Spleen (tissue), 7 donors: ENCODE measurements around the gene AKT2.

Source experiments
- POLR2A ChIP-seq, 3 donors: fragments of 450-650 bp; IDR thresholded peaks; one replicate each; pipeline ENCODE4 v1.5.1; 2017; ENCODE audit warnings: antibody characterized with exemption in 3 of 3, mild to moderate bottlenecking in 1 of 3
- POLR2AphosphoS5 ChIP-seq, 3 donors: sonication (generic); formaldehyde crosslinking; IDR thresholded peaks; one replicate each; pipeline ENCODE4 v1.5.1; 2017; ENCODE audit warnings: antibody characterized with exemption in 3 of 3
- TF ChIP-seq, protein P1 (sequence below), 11 experiments: fragments of 200-600 bp in 7 of 11; fragments of 450-650 bp in 4 of 11; sonication (generic) in 4 of 11; IDR thresholded peaks in 8 of 11; conservative IDR thresholded peaks in 3 of 11; 1 replicate in 7 of 11; 2 replicates in 4 of 11; pipeline versions ENCODE4 v1.4.0 to v1.8.0; 2016 to 2021; ENCODE audit warnings: antibody characterized with exemption in 11 of 11, inconsistent platforms in 4 of 11, mild to moderate bottlenecking in 1 of 11
- donor health status: DM: no; HTN: no; CAD: no; lungs with moderate emphysema.
- donor health status: DM: no; HTN: no; CAD: no.
- donor health status: DM: no; HTN: no; CAD: no.

DNA sequence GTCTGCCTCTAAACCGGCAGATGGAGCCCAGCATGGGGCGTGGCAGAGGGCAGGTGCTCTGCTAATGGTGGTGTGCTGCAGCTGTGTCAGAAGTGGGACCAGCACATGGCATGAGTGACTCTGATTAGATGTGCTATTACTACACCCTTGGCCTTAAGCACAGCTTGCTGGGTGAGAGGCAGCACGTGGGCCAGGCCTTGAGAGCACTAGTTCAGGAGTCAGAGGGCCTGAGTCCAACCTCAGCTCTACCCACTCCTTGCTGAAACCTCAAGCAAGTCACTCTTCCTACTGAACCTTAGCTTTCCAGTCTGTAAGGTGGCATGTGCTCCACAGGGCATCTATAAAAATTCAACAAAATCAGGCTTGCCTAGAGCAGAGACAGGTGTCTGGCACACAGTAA lies 22.7 kb downstream of the AKT2 start:
- TF ChIP-seq, protein P1, sequence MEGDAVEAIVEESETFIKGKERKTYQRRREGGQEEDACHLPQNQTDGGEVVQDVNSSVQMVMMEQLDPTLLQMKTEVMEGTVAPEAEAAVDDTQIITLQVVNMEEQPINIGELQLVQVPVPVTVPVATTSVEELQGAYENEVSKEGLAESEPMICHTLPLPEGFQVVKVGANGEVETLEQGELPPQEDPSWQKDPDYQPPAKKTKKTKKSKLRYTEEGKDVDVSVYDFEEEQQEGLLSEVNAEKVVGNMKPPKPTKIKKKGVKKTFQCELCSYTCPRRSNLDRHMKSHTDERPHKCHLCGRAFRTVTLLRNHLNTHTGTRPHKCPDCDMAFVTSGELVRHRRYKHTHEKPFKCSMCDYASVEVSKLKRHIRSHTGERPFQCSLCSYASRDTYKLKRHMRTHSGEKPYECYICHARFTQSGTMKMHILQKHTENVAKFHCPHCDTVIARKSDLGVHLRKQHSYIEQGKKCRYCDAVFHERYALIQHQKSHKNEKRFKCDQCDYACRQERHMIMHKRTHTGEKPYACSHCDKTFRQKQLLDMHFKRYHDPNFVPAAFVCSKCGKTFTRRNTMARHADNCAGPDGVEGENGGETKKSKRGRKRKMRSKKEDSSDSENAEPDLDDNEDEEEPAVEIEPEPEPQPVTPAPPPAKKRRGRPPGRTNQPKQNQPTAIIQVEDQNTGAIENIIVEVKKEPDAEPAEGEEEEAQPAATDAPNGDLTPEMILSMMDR (IDR thresholded peaks at IDR 0.05 in 8 of 11, conservative IDR thresholded peaks at IDR 0.05 in 3 of 11) = no peak
- TF ChIP-seq POLR2A (IDR thresholded peaks at IDR 0.05) (no peak), POLR2AphosphoS5 (IDR thresholded peaks at IDR 0.05) (no peak)
